SK-N-SH (cell line): ENCODE data around the gene SH3TC1. TPM values are rescaled to one million over a fixed set of nuclear protein-coding genes. Genes with fewer than 3 reads are reported as not detected.

Experiments used
- CTCF ChIA-PET: fragments of 300-600, 350-600 bp; formaldehyde crosslinking; extraction: SDS; loops from one replicate; lab custom pipeline; 2021; lab: Yijun Ruan, JAX
- POLR2A ChIA-PET: fragments of 350-600 bp; sonication (Branson Sonifier 250); formaldehyde crosslinking; extraction: SDS; loops from one replicate; lab custom pipeline; 2020; ENCODE audit warnings: antibody characterized with exemption, inconsistent platforms; lab: Yijun Ruan, JAX
- DNase-seq: peaks from one replicate; pipeline ENCODE4 v3.0.0; 2012
- H2AFZ ChIP-seq: fragments of 200-600 bp; sonication (generic); 2 replicates; pipeline ENCODE4 v1.8.1; 2016; ENCODE audit warnings: antibody characterized with exemption, mild to moderate bottlenecking, low read depth
- H3F3A ChIP-seq: fragments of 200-600 bp; sonication (generic); replicated peaks from 2 replicates; pipeline ENCODE3; 2016; ENCODE audit warnings: antibody characterized with exemption, mild to moderate bottlenecking; ENCODE audit not compliant: insufficient read depth
- H3K27ac ChIP-seq, 2 experiments: fragments of 200-500 bp in 1 of 2; fragments of 200-600 bp in 1 of 2; sonication (Bioruptor generic) in 1 of 2; sonication (generic), shearing (Covaris generic) in 1 of 2; 2 replicates each; pipeline versions ENCODE4 v1.5.1 to v1.6.1; 2014 to 2016; ENCODE audit warnings: low read depth in 2 of 2, inconsistent platforms in 1 of 2, low read length in 1 of 2, mild to moderate bottlenecking in 1 of 2, mixed read lengths in 1 of 2
- H3K27me3 ChIP-seq: fragments of 200-600 bp; sonication (generic), shearing (Covaris generic); 2 replicates; pipeline ENCODE4 v1.6.1; 2016; ENCODE audit warnings: mixed run types; ENCODE audit not compliant: insufficient read depth
- H3K36me3 ChIP-seq, 2 experiments: fragments of 200-500 bp in 1 of 2; fragments of 200-600 bp in 1 of 2; sonication (Bioruptor generic) in 1 of 2; sonication (generic) in 1 of 2; replicated peaks in 1 of 2; 2 replicates each; pipeline versions ENCODE3 to v1.5.1; 2014 to 2016; ENCODE audit warnings: low read length in 1 of 2, mild to moderate bottlenecking in 1 of 2; ENCODE audit not compliant: insufficient read depth in 2 of 2, control insufficient read depth in 1 of 2
- H3K4me1 ChIP-seq, 2 experiments: fragments of 200-500 bp in 1 of 2; fragments of 200-600 bp in 1 of 2; sonication (Bioruptor generic) in 1 of 2; sonication (generic), shearing (Covaris generic) in 1 of 2; 2 replicates each; pipeline versions ENCODE4 v1.5.1 to v1.6.1; 2014 to 2016; ENCODE audit warnings: low read depth in 1 of 2, low read length in 1 of 2, mixed run types in 1 of 2; ENCODE audit not compliant: insufficient read depth in 2 of 2, control insufficient read depth in 1 of 2
- H3K4me2 ChIP-seq: fragments of 200-600 bp; sonication (generic), shearing (Covaris generic); 2 replicates; pipeline ENCODE4 v1.6.1; 2017; ENCODE audit warnings: mixed run types
- H3K4me3 ChIP-seq, 2 experiments: fragments of 200-500 bp in 1 of 2; fragments of 200-600 bp in 1 of 2; sonication (Bioruptor generic) in 1 of 2; sonication (generic), shearing (Covaris generic) in 1 of 2; 2 replicates each; pipeline versions ENCODE4 v1.5.1 to v1.8.1; 2014 to 2016; ENCODE audit warnings: low read depth in 2 of 2, inconsistent platforms in 1 of 2, low read length in 1 of 2, mild to moderate bottlenecking in 1 of 2, mixed read lengths in 1 of 2, moderate library complexity in 1 of 2
- H3K79me2 ChIP-seq: fragments of 200-600 bp; sonication (generic); 2 replicates; pipeline ENCODE4 v1.8.1; 2017; ENCODE audit warnings: mild to moderate bottlenecking; ENCODE audit not compliant: insufficient read depth
- H3K9ac ChIP-seq: fragments of 200-600 bp; sonication (generic); 2 replicates; pipeline ENCODE4 v1.6.1; 2017; ENCODE audit warnings: mixed run types
- H3K9me2 ChIP-seq: fragments of 200-600 bp; sonication (generic); 2 replicates; pipeline ENCODE4 v1.6.1; 2017; ENCODE audit warnings: mixed run types
- H3K9me3 ChIP-seq: fragments of 200-600 bp; sonication (generic); 2 replicates; pipeline ENCODE4 v1.6.1; 2017; ENCODE audit warnings: mixed run types, mild to moderate bottlenecking, moderate library complexity
- H4K20me1 ChIP-seq: fragments of 200-600 bp; sonication (generic); 2 replicates; pipeline ENCODE4 v1.6.1; 2017; ENCODE audit warnings: mild to moderate bottlenecking, mixed run types; ENCODE audit not compliant: insufficient read depth
- FOXM1 ChIP-seq: IDR thresholded peaks from 2 replicates; pipeline ENCODE4 v1.4.0; 2012; ENCODE audit warnings: low read depth, mild to moderate bottlenecking
- JUND ChIP-seq: IDR thresholded peaks from 2 replicates; pipeline ENCODE4 v1.4.0; 2012
- MEF2A ChIP-seq: IDR thresholded peaks from 2 replicates; pipeline ENCODE4 v1.4.0; 2012; ENCODE audit warnings: low read depth, borderline replicate concordance
- MXI1 ChIP-seq: IDR thresholded peaks from 2 replicates; pipeline ENCODE4 v1.6.1; 2012; ENCODE audit warnings: mild to moderate bottlenecking, low read depth, low read length, improper control_type of control experiment
- NRF1 ChIP-seq: IDR thresholded peaks from 2 replicates; pipeline ENCODE4 v1.6.1; 2012; ENCODE audit warnings: low read depth, mild to moderate bottlenecking, low read length
- RCOR1 ChIP-seq: fragments of 150-350 bp; IDR thresholded peaks from 2 replicates; pipeline ENCODE4 v1.6.1; 2017; ENCODE audit warnings: antibody characterized with exemption, low read length
- SIN3A ChIP-seq: IDR thresholded peaks from 2 replicates; pipeline ENCODE4 v1.6.1; 2012; ENCODE audit warnings: low read depth, mild to moderate bottlenecking, low read length, moderate library complexity, borderline replicate concordance
- SMC3 ChIP-seq: IDR thresholded peaks from 2 replicates; pipeline ENCODE4 v1.6.1; 2012; ENCODE audit warnings: low read depth, low read length, improper control_type of control experiment
- TEAD4 ChIP-seq: IDR thresholded peaks from 2 replicates; pipeline ENCODE4 v1.4.0; 2012; ENCODE audit warnings: mild to moderate bottlenecking, borderline replicate concordance; ENCODE audit not compliant: insufficient read depth
- WGBS: methylation state at CpG from one replicate; pipeline ENCODE4 v1.1.6; 2017; ENCODE audit warnings: low lambda C conversion rate; 5-methylcytosine and 5-hydroxymethylcytosine counted together
- polyA plus RNA-seq, 3 experiments: library from polyadenylated mRNA; depleted of rRNA; stranded (reverse); fragments of >200 nt; gene quantifications; 2 replicates each; pipeline ENCODE4 v1.2.3, GENCODE V29; 2012
- TF ChIP-seq, protein P1 (sequence below): fragments of 150-350 bp; IDR thresholded peaks from 2 replicates; pipeline ENCODE4 v1.6.1; 2016; ENCODE audit warnings: mild to moderate bottlenecking, low read depth, low read length
- TF ChIP-seq, protein P2 (sequence below): IDR thresholded peaks from 2 replicates; pipeline ENCODE4; 2012

SH3TC1 gene
- polyA plus RNA-seq, 1 of the 3 experiments (the other 2 are of a cell fraction) = 2.7 TPM

- H3K9ac ChIP-seq = no peak overlapping the region
- DNase-seq = no peak
Measured at GRCh38 chr4:8200302-8200975, 1.3 kb downstream of the SH3TC1 start.

GRCh38 chr4:8201321-8201781, 2.3 kb downstream of the SH3TC1 start:
- Histone ChIP-seq H4K20me1 (no peaks in the 10 kb centered on the region), H3K4me3 (no peak overlapping the region), H3K27ac (no peak overlapping the region; a peak in 1 of 4 replicates), H3K4me2 (no peak overlapping the region), H2AFZ (no peak overlapping the region), H3F3A (no peaks in the 10 kb centered on the region), H3K36me3 (no peaks in the 10 kb centered on the region), H3K9ac (no peak overlapping the region), H3K27me3 (no peaks in the 10 kb centered on the region), H3K79me2 (no peaks in the 10 kb centered on the region), H3K9me3 (no peaks in the 10 kb centered on the region), H3K9me2 (no peaks in the 10 kb centered on the region), H3K4me1 (peaks cover 13 to 74% of the 10 kb centered on the region in 2 experiments; a peak in 2 of 4 replicates)
- TF ChIP-seq SMC3 (no peak), JUND (no peak)
- ChIA-PET POLR2A (no interaction called here), CTCF (interaction anchor here (1.2 to 1.8 kb wide), 6 partner anchors 12 to 42 kb away, joined by 3 to 8 read pairs (median 4); no protein-coding TSS in a partner anchor)
- WGBS = 69% methylated on average over 5 of the region's 9 CpGs
- DNase-seq = no peak

More at GRCh38 chr4:8200302-8200975, 1.3 kb downstream of the SH3TC1 start:
- Histone ChIP-seq H3K4me1 (peaks cover 13 to 65% of the 10 kb centered on the region in 2 experiments; a peak in 2 of 4 replicates), H4K20me1 (no peaks in the 10 kb centered on the region), H3K9me2 (no peaks in the 10 kb centered on the region), H3F3A (no peaks in the 10 kb centered on the region), H3K4me3 (no peak overlapping the region), H3K79me2 (no peaks in the 10 kb centered on the region), H3K27me3 (no peaks in the 10 kb centered on the region), H3K4me2 (peak overlapping the region; percentile 90), H3K27ac (peak overlapping the region in 1 of 2 experiments; percentile 90; a peak in 1 of 4 replicates), H2AFZ (no peak overlapping the region), H3K9me3 (no peaks in the 10 kb centered on the region), H3K36me3 (no peaks in the 10 kb centered on the region)
- WGBS = 83% methylated on average over 15 of the region's 30 CpGs
- ChIA-PET POLR2A (no interaction called here), CTCF (interaction anchor here (1.2 to 4.7 kb wide), 4 partner anchors 13 to 24 kb away, joined by 3 to 29 read pairs (median 6); no protein-coding TSS in a partner anchor)
- TF ChIP-seq JUND = no peak
- TF ChIP-seq SIN3A = no peak
- TF ChIP-seq MXI1 = no peak
- TF ChIP-seq MEF2A = no peak
- no peak for TF ChIP-seq NRF1
- no peak for TF ChIP-seq RCOR1
- TF ChIP-seq, protein P1, sequence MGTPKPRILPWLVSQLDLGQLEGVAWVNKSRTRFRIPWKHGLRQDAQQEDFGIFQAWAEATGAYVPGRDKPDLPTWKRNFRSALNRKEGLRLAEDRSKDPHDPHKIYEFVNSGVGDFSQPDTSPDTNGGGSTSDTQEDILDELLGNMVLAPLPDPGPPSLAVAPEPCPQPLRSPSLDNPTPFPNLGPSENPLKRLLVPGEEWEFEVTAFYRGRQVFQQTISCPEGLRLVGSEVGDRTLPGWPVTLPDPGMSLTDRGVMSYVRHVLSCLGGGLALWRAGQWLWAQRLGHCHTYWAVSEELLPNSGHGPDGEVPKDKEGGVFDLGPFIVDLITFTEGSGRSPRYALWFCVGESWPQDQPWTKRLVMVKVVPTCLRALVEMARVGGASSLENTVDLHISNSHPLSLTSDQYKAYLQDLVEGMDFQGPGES = no peak
- TF ChIP-seq FOXM1 = no peak
- no peak for TF ChIP-seq TEAD4
- TF ChIP-seq, protein P2, sequence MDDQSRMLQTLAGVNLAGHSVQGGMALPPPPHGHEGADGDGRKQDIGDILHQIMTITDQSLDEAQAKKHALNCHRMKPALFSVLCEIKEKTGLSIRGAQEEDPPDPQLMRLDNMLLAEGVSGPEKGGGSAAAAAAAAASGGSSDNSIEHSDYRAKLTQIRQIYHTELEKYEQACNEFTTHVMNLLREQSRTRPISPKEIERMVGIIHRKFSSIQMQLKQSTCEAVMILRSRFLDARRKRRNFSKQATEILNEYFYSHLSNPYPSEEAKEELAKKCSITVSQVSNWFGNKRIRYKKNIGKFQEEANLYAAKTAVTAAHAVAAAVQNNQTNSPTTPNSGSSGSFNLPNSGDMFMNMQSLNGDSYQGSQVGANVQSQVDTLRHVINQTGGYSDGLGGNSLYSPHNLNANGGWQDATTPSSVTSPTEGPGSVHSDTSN = no peak
